Jurkat, Clone E6-1 (cell line): Measurements from ENCODE around the gene EPHA2.

Experiments
- DNase-seq: peaks from one replicate; pipeline ENCODE4 v3.0.0-alpha.2; 2011; ENCODE audit warnings: low read depth, low spot score
- H3K4me3 ChIP-seq: 2 replicates; pipeline ENCODE4 v1.5.1; 2011; ENCODE audit warnings: mild to moderate bottlenecking, low read length, control low read depth, moderate library complexity

Gene EPHA2

DNA sequence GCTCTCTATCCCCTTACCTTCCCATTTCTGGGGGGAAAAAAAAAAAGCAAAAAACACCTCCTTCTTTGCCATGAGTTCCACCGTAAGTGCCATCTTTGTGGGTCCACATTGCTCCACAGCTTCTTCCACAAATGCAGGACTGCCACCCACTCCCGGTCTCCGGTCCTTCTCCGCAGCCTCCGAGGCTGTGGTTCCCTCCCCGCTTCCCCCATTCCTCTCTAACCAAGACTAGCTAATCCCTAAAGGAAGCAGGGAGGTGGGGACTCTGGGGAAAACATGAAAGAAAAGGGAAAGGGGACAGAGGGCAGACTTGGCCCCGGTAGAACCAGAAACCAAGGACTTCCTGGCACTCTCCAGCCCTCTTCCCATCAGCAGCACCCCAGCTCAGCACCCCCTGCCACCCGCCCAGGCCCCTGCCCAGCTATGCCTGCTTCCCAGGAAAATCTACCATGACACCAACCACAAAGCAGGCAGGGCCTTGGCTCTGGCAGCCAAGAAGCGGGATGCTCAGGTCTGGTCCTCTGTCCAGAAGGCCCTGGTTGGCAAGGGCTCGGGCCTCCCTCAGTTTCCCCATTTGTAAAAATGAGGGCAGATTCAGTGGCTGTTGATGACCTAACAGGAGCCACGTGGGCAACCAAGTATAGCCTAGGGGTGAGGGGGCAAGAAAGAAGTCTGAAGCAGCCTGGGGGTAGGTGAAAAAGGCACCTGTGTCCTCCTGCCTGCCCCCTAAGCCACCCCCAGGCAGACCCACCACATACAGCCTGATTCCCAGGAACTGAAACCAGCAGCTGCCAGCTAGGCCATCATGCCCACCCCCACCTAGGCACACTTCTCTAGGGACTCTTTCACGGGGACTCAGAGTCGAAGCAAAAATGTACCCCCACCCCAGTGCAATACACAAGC is 2.5 kb downstream of the EPHA2 start:
- no peak for DNase-seq
- H3K4me3 ChIP-seq: no peak overlapping the region

DNA sequence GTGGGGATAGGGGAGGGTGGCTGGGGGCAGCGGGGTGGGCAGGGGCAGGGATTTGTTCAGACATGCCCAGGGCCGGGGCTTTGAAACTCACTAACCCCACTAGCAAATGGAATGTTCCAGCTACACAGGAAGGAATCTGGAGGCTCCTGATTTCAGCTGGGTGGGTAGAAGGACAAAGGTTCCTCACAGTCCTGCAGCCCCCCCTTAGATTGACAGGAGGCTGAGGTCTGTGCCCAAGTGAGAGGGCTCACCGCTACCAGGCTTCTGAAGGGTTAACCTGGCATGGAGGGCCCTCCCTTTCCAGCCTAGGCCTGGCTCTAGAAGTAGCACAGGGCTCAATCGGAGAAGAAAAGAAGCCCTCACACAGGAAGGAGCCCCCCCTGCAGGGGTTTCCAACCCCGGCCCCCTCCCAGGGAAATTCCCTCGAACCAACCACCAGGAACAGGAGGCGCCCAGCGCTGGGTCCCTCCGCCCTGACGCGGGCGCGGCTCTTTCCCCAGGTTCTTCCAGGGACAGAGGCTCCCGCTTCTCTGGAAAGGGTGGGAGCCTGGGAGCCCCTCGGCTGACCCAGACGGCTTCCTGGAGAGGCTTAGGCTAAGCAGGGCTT is 3.3 kb downstream of the EPHA2 start:
- H3K4me3 ChIP-seq: no peak overlapping the region
- DNase-seq: no peak

DNA sequence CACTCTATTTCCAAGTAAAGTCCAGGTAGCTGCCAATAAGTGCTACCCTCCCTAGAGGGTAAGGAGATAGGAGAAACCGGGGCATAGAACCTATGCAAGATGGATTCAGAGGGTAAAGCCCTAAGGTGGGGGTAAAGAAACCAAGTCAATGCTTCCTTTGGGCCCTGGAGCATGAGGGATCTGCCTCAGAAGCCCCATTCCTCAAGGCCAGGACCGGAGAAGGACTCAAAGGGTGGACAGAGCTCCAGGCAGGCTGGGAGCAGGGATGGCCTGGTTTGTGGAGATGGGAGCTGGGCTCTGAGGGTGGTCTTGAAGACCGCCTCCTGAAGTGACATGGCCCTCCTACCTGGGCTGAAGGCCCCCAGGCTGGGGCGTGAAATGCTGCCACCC is 3.9 kb downstream of the EPHA2 start:
- H3K4me3 ChIP-seq: no peak overlapping the region
- no peak for DNase-seq

DNA sequence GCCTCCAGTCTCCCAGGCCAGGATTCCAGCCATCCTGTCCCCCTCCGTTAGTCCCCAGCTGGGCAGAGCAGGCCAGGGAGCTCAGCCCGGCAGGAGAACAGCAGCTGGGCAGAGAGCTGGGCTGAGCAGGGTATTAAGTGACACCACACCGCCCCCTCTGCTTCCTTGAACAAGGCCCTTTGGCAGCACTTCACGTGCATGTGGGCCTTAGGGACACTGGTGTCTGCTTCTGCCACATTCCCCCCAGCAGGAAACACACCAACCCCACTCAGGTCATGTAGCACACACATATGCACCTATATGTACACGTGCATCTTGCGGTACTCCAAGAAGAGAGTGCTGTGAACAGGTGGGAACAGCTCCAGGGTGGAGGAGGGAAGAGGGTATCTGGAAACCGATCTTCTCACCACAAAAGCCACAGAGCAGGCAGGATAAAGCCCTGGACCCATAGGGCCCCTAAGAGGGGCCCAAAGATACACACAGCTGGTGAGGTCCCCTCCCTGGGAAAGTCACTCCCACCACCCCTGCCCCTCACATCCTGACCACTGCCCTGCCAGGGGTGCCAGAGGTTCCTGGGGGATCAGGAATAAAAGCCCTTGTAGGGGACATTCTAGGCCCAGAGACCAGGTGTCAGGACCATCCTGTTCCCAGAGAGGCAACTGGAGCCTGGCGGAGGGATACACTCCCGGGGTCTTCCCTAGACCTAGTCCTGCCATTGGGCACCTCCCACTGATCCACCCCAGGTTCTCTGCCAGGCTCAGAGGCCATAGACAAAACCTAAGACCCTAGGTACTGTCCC is 4.5 kb downstream of the EPHA2 start:
- no peak overlapping the region for H3K4me3 ChIP-seq
- peak; percentile 51 for DNase-seq

DNA sequence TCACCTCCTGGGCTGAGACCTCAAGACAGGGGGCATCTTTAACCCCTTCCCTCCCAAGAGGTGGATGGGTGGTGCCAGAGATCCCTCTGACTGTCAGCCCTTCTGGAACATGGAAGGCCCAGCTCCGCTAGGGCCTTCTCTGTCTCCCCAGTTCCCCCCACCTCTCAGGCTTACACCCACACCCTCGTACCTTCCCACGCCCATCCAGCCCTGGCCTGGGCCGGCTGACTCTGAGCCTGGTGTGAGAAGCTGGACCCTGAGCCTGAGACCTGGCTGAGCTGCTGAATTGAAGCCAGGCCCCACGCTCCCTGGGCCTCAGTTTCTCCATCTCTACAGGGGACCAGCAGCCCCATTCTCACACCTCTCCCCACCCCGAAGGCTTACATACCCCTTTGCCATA is 5.4 kb downstream of the EPHA2 start:
- no peak overlapping the region for H3K4me3 ChIP-seq
- DNase-seq: no peak

DNA sequence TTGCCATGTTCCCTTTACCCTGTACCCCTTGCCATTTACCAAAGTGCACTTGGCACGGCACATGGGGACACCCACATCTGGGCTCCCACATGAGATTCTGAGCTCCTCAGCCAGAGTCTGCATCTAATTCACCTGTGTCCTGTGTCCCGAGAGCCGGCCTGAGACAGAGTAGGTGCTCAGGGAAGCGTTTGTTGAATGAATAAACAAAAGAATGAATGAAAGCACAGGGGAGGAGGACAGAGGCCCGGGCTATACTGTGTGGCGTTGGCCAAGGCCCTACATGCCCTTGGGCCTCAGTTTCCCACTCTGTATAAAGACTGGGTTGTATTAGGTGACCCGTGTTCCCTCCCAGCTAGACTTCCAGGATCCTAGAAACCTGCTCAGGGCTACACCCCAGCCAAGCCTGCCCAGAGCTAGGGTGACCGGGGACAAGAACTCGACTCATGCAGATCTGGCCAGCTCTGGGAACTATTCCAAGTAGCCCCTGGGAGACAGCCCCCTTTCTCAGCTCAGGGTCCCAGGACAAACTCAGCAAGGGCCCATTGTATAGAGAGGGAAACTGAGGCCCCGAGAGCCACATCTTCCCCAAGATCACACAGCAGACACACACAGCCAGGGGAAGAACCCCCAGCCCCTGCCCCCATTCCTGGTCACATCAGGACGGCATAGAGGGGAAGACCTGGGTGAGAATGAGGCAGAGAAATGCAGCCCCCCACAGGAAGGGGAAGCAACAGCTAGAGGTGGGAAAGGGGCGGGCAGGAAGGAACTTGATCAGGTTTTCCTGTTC is 6.0 kb downstream of the EPHA2 start:
- DNase-seq: no peak
- H3K4me3 ChIP-seq: no peak overlapping the region

DNA sequence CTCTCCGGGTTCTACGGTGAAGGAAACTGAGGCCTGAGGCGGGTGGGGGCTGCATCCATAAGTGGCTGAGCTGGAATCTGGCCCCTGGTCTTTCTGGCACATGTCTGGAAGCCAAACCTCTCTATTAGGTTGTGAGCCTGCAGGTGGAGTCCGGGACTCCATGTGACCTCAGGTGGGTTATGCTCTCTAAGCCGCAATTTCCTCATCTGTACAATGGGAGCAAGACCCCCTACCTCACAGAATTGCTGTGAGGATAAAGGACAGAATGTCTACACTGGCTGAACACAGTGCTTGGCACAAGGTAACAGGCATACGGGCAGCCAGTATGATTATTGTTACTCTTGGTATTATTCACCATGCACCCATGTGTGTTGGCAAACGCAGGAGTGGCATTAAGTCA is 6.7 kb downstream of the EPHA2 start:
- H3K4me3 ChIP-seq: no peak overlapping the region
- no peak for DNase-seq

DNA sequence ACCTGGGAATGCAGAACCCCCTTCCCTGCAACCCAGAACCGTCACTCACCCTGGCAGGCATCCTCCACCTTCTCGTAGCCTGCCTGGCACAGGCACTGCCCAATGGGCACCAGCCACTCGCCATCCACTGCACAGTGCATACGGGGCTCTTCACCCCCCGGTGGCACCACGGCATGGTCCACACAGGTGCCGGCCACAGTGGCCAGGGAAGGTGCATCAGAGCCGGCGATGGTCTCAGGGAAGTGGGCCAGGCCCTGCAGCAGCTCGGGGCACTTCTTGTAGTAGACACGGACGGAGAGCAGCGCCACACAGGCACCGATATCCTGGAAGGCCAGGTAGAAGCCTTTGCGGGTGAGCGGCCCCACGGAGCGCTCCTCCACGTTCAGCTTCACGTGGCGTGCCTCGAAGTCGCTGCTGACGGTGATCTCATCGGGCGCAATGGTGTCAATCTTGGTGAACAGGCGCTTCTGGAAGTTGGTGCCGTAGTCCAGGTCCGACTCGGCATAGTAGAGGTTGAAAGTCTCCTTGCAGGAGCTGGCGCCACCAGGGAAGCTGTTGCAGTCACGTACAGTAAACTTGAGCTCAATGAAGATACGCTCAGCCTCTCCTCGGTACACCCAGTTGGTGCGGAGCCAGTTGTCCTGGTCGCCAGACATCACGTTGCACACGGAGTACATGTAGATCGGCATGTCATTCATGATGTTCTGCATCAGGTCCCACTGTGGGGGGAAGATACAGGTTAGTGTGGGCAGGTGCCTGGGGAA is 7.4 kb downstream of the EPHA2 start:
- no peak overlapping the region for H3K4me3 ChIP-seq

DNA sequence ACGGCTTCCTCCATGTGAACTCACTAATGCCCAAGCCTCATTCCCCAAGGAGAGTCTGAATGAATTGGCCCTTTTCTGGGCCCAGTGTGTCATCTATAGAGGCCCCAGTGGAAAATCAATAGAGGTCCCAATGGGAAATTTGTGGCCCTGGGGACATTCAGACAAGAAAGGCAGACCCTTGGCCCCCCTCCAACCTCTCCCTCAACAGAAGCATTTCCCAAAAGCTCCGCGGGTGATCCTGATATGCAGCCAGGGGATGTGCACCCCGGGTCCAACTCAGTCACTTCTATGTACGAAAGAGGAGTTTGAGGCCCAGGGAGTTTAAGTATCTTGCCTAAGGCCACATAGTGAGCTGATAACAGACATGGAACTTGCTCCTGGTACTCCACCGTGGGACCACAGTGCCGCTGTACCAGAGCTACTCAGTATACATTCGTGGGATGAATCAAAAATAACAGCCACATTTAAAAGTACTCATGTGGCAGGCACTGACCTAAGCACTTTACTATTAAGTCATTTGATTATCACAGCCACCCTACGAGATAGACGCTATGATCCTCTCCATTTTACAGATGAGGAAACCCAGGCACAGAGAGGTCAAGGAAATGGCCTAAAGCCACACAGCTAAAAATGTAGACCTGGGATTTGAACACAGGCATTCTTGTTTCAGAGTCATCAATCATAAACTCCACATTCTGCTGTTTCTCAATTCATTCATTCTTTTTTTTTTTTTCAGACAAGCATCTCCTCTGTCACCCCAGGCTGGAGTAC is 8.5 kb downstream of the EPHA2 start:
- H3K4me3 ChIP-seq: no peak overlapping the region
- DNase-seq: no peak

More for the DNA sequence above, 7.4 kb downstream of the EPHA2 start:
- no peak for DNase-seq

DNA sequence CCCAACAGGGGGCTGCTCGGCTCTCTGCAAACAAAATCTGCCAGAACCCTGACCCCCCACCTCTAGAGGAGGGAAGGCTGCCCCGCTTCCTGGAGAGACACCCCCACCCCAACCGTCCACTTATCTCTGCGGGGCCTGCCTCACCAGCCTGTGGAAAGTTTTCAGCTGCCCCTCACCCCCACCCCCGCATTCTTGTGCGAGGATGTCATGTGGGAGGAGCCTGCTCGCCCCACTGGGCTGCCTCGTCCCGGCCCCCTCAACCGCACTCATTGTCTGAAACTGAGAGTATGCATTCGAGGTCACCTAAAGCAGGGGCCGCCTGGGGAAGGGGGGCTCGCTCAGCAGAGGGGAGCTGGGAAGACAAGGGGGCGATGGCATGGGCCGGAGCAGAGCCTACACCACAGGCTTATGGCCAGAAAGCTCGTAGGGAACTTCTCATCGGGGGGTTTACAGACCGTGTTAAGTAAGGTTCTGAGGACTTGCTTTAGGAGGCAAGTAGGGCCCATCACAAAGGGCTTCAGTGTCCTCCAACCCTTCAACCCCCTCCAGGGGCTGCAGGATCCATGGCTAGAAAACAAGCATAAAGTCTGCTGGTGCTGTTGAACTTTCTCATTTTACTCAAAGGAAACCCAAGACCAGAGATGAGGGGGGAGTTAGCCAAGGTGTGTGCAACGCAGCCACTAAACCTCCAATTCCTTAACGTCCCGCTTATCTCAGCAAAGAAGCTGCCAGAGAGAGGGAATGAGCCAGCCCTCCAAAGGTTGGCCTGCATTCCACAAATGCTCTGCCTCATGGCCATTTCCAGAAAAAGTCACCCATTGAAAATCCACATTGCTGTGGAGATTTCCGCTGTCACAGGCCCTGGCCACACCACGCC is 9.4 kb downstream of the EPHA2 start:
- no peak overlapping the region for H3K4me3 ChIP-seq
- no peak for DNase-seq

DNA sequence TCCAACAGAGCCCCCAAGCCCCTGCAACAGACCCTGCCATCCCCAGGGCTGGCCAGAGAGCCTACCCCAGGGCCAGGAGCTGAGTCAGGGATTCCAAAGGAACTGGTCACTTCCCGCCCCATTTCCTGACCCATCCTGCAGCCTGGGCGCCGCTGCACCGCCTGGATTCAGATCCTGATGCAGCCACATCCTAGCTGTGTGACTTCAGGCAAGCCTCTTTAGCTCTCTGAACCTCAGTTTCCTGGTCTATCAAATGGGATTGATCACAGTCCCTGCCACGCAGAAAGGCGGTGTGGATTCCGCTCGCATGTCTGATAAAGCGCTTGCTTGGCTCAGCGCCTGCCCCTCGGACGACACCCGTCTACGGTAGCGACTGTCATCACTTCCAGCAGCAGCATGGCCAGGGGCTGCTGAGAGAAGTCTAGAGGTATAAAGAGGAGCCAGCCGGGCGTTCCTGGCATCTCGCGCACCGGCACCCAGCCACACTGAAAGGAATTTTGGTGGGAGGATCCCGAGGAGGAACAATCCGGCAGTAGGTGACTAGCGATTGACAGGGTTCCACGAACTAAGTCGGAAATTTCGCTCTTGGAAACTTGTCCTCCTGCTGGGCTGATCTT is 10.1 kb downstream of the EPHA2 start:
- no peak overlapping the region for H3K4me3 ChIP-seq
- DNase-seq: no peak

DNA sequence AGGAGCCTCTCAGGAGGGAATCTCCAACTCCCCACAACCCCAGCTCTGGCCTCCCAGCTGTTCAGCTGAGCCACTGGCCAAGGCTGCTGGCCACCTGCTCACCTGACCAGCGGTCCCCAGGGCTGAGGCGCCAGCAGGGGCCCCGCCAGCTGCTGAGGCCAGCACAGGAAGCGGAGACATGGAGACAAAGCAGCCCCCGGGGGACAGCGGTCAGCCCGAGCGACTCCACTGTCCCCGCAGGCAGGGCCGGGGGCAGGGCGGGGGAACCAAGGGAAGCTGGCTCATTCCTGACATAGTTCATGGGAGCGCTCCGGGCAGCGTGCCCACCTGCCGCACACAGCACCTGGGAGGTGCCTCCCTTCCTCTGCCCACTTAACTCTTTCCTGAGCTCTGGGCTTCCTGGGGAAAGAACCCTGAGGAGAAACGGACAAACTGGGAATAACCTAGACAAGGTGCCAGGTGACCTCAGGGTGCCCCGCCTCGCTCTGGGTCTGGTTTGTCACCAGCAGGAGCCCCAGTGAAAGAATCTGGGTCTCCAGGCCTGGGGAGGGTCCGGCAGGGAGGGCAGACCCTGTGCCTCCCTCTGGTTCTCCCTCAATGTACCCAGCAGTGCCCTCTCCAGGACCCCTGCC is 10.7 kb downstream of the EPHA2 start:
- no peak for DNase-seq
- no peak overlapping the region for H3K4me3 ChIP-seq

DNA sequence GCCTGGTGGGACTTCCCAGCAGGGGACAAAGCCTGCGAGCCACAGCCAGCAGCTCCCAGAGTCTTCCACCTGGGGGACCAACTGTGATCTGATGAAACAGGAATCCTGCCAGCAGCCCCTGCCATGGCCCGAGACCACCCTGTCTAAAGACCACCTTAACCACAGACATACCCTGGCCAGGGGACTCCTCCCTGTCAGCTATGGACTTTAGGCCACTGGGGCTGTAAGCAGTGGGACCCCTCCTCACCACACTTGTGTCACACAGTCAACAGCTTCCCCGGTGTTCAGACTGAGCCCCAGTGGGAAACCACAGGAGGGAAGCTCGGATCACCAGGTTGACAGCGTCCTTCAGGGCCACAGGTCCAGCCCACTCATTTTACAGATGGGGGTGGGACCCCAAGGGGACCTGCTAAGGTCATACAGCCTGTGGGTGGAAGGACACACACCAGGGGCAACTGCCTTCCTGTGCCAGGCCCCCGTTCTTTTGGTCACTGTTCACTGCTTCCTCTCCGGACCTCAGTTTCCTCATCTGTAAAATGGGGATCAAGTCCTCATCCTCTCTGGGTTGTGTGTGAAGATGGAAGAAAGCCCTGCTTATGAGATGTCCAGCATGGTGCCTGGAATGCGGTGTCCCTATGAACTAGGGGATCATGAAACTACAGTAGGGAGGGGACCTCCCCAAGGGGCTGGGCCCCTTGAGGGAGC is 11.4 kb downstream of the EPHA2 start:
- H3K4me3 ChIP-seq: no peak overlapping the region
- DNase-seq: no peak

DNA sequence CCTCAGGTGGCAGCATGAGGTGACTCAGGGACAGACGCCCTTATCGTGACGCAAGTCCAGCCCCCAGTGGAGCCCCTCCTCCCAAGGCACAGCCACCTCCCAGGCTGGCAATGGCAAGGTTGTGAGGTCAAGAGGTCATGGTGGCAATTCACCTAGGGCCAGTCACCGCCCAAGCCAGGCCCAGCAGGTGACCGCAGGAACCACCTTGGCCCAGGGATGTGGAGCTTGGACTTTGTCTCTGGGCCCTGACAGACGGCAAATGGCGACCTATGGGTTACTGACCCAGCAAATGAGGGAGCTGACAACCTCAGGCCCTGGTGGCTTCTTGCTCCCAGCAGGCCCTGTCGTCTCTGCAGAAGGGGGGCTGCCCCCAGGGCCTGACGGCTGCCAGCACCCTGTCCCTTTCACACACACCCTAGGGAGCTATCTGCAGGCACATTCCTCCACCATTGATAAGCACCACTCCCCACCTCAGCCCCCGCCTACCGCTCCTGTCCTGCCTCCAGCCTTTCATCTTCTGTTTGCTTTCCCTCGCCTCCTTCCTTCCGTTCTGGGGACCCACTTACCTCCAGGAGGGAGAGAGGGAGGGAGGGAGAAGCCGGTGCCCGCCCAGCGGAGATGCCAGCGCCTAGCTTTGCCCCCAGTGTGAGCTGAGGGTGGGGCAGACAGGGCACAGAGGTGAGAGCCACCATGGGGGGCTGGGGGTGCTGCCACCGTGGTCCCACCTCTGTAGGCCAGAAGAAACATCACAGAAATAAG is 12.1 kb downstream of the EPHA2 start:
- peak; percentile 21 for DNase-seq
- H3K4me3 ChIP-seq: no peak overlapping the region

DNA sequence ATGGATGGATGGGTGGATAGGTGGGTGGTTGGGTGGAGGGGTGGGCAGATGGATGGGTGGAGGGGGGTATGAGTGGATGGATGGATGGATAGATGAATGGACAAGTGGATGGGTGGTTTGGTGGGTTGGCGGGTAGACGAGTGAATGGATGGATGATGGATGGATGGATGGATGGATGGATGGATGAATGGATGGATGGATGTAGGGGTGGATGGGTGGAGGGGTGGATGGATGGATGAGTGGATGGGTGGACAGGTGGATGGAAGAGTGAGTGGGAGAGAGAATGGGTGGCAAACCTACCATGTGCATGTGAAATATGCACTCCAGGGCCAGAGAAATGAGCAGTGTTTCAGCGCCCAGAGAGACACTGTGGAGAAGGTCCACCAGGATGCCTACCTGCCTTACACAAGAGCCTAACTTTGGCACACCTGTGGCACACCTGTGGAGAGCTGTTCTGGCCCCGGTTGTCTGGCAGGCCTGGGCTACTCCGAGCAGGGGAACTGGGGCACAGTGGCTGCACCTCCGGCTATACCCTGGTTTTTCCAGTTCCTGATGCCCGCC is 12.8 kb downstream of the EPHA2 start:
- H3K4me3 ChIP-seq: no peak overlapping the region
- no peak for DNase-seq
